Spleen (tissue), 11 donors: ENCODE data around the gene SDF2L1. TPM values are rescaled to one million over a fixed set of nuclear protein-coding genes. Genes with fewer than 3 reads are reported as not detected.

ENCODE experiments used
- DNase-seq: peaks from one replicate; pipeline ENCODE4 v3.0.0-alpha.2; 2020
- H3K27ac ChIP-seq, 8 donors: fragments of 200-600 bp; sonication (generic) in 7 of 8; 1 replicate in 4 of 8; 2 replicates in 4 of 8; pipeline versions ENCODE4 v1.5.0 to v1.8.0; 2016 to 2021; ENCODE audit warnings: inconsistent platforms in 4 of 8, mild to moderate bottlenecking in 4 of 8, moderate library complexity in 1 of 8
- H3K27me3 ChIP-seq, 7 donors: fragments of 200-600 bp; sonication (generic) in 6 of 7; replicated peaks in 1 of 7; 1 replicate in 4 of 7; 2 replicates in 3 of 7; pipeline versions ENCODE4 v1.5.0 to v1.8.0; 2016 to 2021; ENCODE audit warnings: inconsistent platforms in 3 of 7, mild to moderate bottlenecking in 1 of 7
- H3K36me3 ChIP-seq, 6 donors: fragments of 200-600 bp; sonication (generic) in 5 of 6; 1 replicate in 4 of 6; 2 replicates in 2 of 6; pipeline versions ENCODE4 v1.5.0 to v1.8.0; 2016 to 2021; ENCODE audit warnings: inconsistent platforms in 2 of 6
- H3K4me1 ChIP-seq, 6 donors: fragments of 200-600 bp; sonication (generic) in 5 of 6; 1 replicate in 3 of 6; 2 replicates in 3 of 6; pipeline versions ENCODE4 v1.5.0 to v1.8.0; 2016 to 2021; ENCODE audit warnings: inconsistent platforms in 3 of 6
- H3K4me3 ChIP-seq, 8 donors: fragments of 200-600 bp; sonication (generic) in 7 of 8; 1 replicate in 4 of 8; 2 replicates in 4 of 8; pipeline versions ENCODE4 v1.5.0 to v1.8.0; 2016 to 2021; ENCODE audit warnings: inconsistent platforms in 4 of 8, mild to moderate bottlenecking in 4 of 8, moderate library complexity in 2 of 8
- H3K9me3 ChIP-seq, 8 donors: fragments of 200-600 bp; sonication (generic) in 7 of 8; 1 replicate in 4 of 8; 2 replicates in 4 of 8; pipeline versions ENCODE4 v1.5.0 to v1.8.0; 2016 to 2021; ENCODE audit warnings: inconsistent platforms in 4 of 8
- CTCF ChIP-seq, 11 experiments: fragments of 200-600 bp in 7 of 11; fragments of 450-650 bp in 4 of 11; sonication (generic) in 4 of 11; IDR thresholded peaks in 8 of 11; conservative IDR thresholded peaks in 3 of 11; 1 replicate in 7 of 11; 2 replicates in 4 of 11; pipeline versions ENCODE4 v1.4.0 to v1.8.0; 2016 to 2021; ENCODE audit warnings: antibody characterized with exemption in 11 of 11, inconsistent platforms in 4 of 11, mild to moderate bottlenecking in 1 of 11
- POLR2A ChIP-seq, 3 donors: fragments of 450-650 bp; IDR thresholded peaks; one replicate each; pipeline ENCODE4 v1.5.1; 2017; ENCODE audit warnings: antibody characterized with exemption in 3 of 3, mild to moderate bottlenecking in 1 of 3
- POLR2AphosphoS5 ChIP-seq, 3 donors: sonication (generic); formaldehyde crosslinking; IDR thresholded peaks; one replicate each; pipeline ENCODE4 v1.5.1; 2017; ENCODE audit warnings: antibody characterized with exemption in 3 of 3
- WGBS, 5 donors: extraction: QIAGEN DNeasy Blood & Tissue Kit in 3 of 5; methylation state at CpG; one replicate each; pipeline versions ENCODE4 v1.1.5 to v1.1.7; 2013 to 2018; 5-methylcytosine and 5-hydroxymethylcytosine counted together
- intact Hi-C: fragments of 100-400 bp; cut with DNase I; formaldehyde crosslinking; loops from one replicate; pipeline ENCODE4 v1.15.0; 2023; ENCODE audit warnings: low total_unique reads
- polyA plus RNA-seq, 3 donors: library from polyadenylated mRNA; stranded (reverse); fragments of 200-250 nt; gene quantifications; one replicate each; pipeline ENCODE4 v1.2.1, GENCODE V29; 2013
- total RNA-seq, 7 donors: library from RNA; depleted of rRNA in 3 of 7; stranded (reverse); fragments of >200 nt in 3 of 7; fragmentation: NEBNext Ultra II Directional in 4 of 7; extraction: Animal tissue kit (Norgen Biotek cat#: 25700) in 4 of 7; gene quantifications; one replicate each; pipeline versions ENCODE4 v1.1.0 to v1.2.1, GENCODE V29; 2016 to 2021
- donor health status: healthy with polysubstance abuse.
- donor health status: DM: no; HTN: no; CAD: no; lungs with moderate emphysema.
- donor health status: DM: no; HTN: no; CAD: no.
- donor health status: Bipolar disorder and iron deficiency.
- donor health status: healthy.
- donor health status: DM: no; HTN: no; CAD: no.
- donor health status: DM: yes; HTN: yes; CAD: no.

Gene SDF2L1
- total and polyA plus RNA-seq, 10 donors: 16.6 to 51.9 (median 35.6) TPM

GRCh38 chr22:21650823-21651520 is 8.9 kb downstream of the SDF2L1 start:
- peak overlapping the region in 2 of 8 donors; percentile 34 to 56 for H3K27ac ChIP-seq
- H3K9me3 ChIP-seq: no peaks in the 10 kb centered on the region
- H3K36me3 ChIP-seq: peaks cover 0 to 26% (median 0%) of the 10 kb centered on the region in 6 donors
- peaks cover 4 to 42% (median 33%) of the 10 kb centered on the region in 6 donors for H3K4me1 ChIP-seq
- peak overlapping the region in 6 of 8 donors; percentile 56 to 86 (median 62) for H3K4me3 ChIP-seq
- 13 to 20% (median 16%) methylated on average over 6 of the region's 6 CpGs for WGBS, 5 donors
- H3K27me3 ChIP-seq: no peaks in the 10 kb centered on the region
- no peak for DNase-seq
- intact Hi-C loops: no loop called here
- no peak for TF ChIP-seq POLR2A (IDR thresholded peaks at IDR 0.05)
- TF ChIP-seq CTCF (IDR thresholded peaks at IDR 0.05 in 8 of 11, conservative IDR thresholded peaks at IDR 0.05 in 3 of 11): no peak
- TF ChIP-seq POLR2AphosphoS5 (IDR thresholded peaks at IDR 0.05): no peak

- peaks cover 4 to 38% (median 31%) of the 10 kb centered on the region in 6 donors for H3K4me1 ChIP-seq
- H3K27me3 ChIP-seq: no peaks in the 10 kb centered on the region
- H3K4me3 ChIP-seq: peak overlapping the region; percentile 45 to 86 (median 62)
- intact Hi-C loops: no loop called here
- H3K36me3 ChIP-seq: peaks cover 0 to 21% (median 0%) of the 10 kb centered on the region in 6 donors
- TF ChIP-seq CTCF (IDR thresholded peaks at IDR 0.05 in 8 of 11, conservative IDR thresholded peaks at IDR 0.05 in 3 of 11) (no peak), POLR2A (IDR thresholded peaks at IDR 0.05) (no peak), POLR2AphosphoS5 (IDR thresholded peaks at IDR 0.05) (no peak)
- WGBS, 5 donors: 0 to 1% (median 1%) methylated on average over 26 to 29 of the region's 29 CpGs
- no peak for DNase-seq
- H3K9me3 ChIP-seq: no peaks in the 10 kb centered on the region
- H3K27ac ChIP-seq: peak overlapping the region in 2 of 8 donors; percentile 34 to 56
Measured at GRCh38 chr22:21651521-21652009, 9.5 kb downstream of the SDF2L1 start.

- H3K27ac ChIP-seq: peak overlapping the region in 3 of 8 donors; percentile 20 to 56 (median 24)
- no peaks in the 10 kb centered on the region for H3K27me3 ChIP-seq
- intact Hi-C loops: no loop called here
- peaks cover 4 to 38% (median 31%) of the 10 kb centered on the region in 6 donors for H3K4me1 ChIP-seq
- peaks cover 0 to 21% (median 0%) of the 10 kb centered on the region in 6 donors for H3K36me3 ChIP-seq
- DNase-seq: peak; percentile 95
- TF ChIP-seq CTCF (IDR thresholded peaks at IDR 0.05 in 8 of 11, conservative IDR thresholded peaks at IDR 0.05 in 3 of 11) (peak in 1 of 11 experiments; percentile 24), POLR2A (IDR thresholded peaks at IDR 0.05) (no peak), POLR2AphosphoS5 (IDR thresholded peaks at IDR 0.05) (peak in 2 of 3 donors; percentile 52 to 74)
- WGBS, 5 donors: 0 to 1% (median 1%) methylated on average over 20 to 44 of the region's 44 CpGs
- peak overlapping the region; percentile 45 to 86 (median 62) for H3K4me3 ChIP-seq
- no peaks in the 10 kb centered on the region for H3K9me3 ChIP-seq
Measured at GRCh38 chr22:21652010-21652546, 10.0 kb downstream of the SDF2L1 start.
